OCI-LY7 (cell line): ENCODE results near the gene EGFL8. TPM values are rescaled to one million over a fixed set of nuclear protein-coding genes. Genes with fewer than 3 reads are reported as not detected.
A peak's percentile ranks its signal among the peaks of the same experiment; 100 is the strongest.

Experiments
- BruUV-seq: library from RNA; stranded (reverse); fragments of 400-500 nt; replicated peaks from 2 replicates; lab custom pipeline; 2021; lab: Mats Ljungman, UMichigan
- CTCF ChIA-PET: fragments of 300-600 bp; sonication (Branson Sonifier 250); formaldehyde crosslinking; loops from one replicate; lab custom pipeline; 2022; ENCODE audit warnings: antibody characterized with exemption; ENCODE audit not compliant: unreplicated experiment; lab: Charles Lee
- POLR2A ChIA-PET: fragments of 300-600 bp; sonication (Branson Sonifier 250); formaldehyde crosslinking; loops from one replicate; lab custom pipeline; 2022; ENCODE audit warnings: antibody characterized with exemption; lab: Charles Lee
- DNase-seq: peaks from one replicate; pipeline ENCODE4 v3.0.0-alpha.2; 2015; ENCODE audit warnings: low spot score
- H2AFZ ChIP-seq: fragments of 200-600 bp; sonication (generic), shearing (Covaris generic); 2 replicates; pipeline ENCODE4 v1.6.1; 2014; ENCODE audit warnings: mild to moderate bottlenecking, antibody characterized with exemption, low read length, moderate library complexity
- H3K27ac ChIP-seq: fragments of 200-600 bp; sonication (generic); 2 replicates; pipeline ENCODE4 v1.5.1; 2014; ENCODE audit warnings: mixed run types, low read depth, mild to moderate bottlenecking, moderate library complexity, low read length, inconsistent platforms; ENCODE audit not compliant: poor library complexity, severe bottlenecking
- H3K36me3 ChIP-seq: fragments of 200-600 bp; sonication (generic); 2 replicates; pipeline ENCODE4 v1.6.1; 2014; ENCODE audit warnings: mild to moderate bottlenecking, antibody characterized with exemption, low read length, moderate library complexity, mixed read lengths; ENCODE audit not compliant: insufficient read depth
- H3K4me1 ChIP-seq: fragments of 200-600 bp; sonication (generic); 2 replicates; pipeline ENCODE4 v1.5.1; 2014; ENCODE audit warnings: mild to moderate bottlenecking, low read length; ENCODE audit not compliant: insufficient read depth, poor library complexity, severe bottlenecking
- H3K4me2 ChIP-seq: fragments of 200-600 bp; sonication (generic); 2 replicates; pipeline ENCODE4 v1.6.1; 2014; ENCODE audit warnings: mild to moderate bottlenecking, low read length
- H3K4me3 ChIP-seq: fragments of 200-600 bp; sonication (generic); 2 replicates; pipeline ENCODE4 v1.5.1; 2014; ENCODE audit warnings: mild to moderate bottlenecking, low read depth, low read length; ENCODE audit not compliant: poor library complexity, severe bottlenecking
- H3K79me2 ChIP-seq: fragments of 200-600 bp; sonication (generic); 2 replicates; pipeline ENCODE4 v1.6.1; 2016; ENCODE audit warnings: low read depth, mild to moderate bottlenecking, low read length, moderate library complexity, mixed read lengths; ENCODE audit not compliant: insufficient read depth
- H3K9me2 ChIP-seq: fragments of 200-600 bp; sonication (generic); 2 replicates; pipeline ENCODE4 v1.6.1; 2016; ENCODE audit warnings: mild to moderate bottlenecking, low read length, mixed read lengths; ENCODE audit not compliant: insufficient read depth
- H3K9me3 ChIP-seq: fragments of 200-600 bp; sonication (generic); 2 replicates; pipeline ENCODE4 v1.6.1; 2014; ENCODE audit warnings: mild to moderate bottlenecking, mixed run types, low read length, mixed read lengths
- H4K20me1 ChIP-seq: fragments of 200-600 bp; sonication (generic); 2 replicates; pipeline ENCODE4 v1.6.1; 2014; ENCODE audit warnings: mild to moderate bottlenecking, antibody characterized with exemption, low read length, moderate library complexity, mixed read lengths; ENCODE audit not compliant: insufficient read depth
- CTCF ChIP-seq: fragments of 200-600 bp; sonication (generic); conservative IDR thresholded peaks from 2 replicates; pipeline ENCODE4 v1.5.1; 2014; ENCODE audit warnings: mild to moderate bottlenecking, antibody characterized with exemption, low read length, moderate library complexity, mixed read lengths
- EZH2phosphoT487 ChIP-seq: fragments of 200-600 bp; sonication (generic); IDR thresholded peaks from 2 replicates; pipeline ENCODE4 v1.6.1; 2018; ENCODE audit warnings: low read depth, borderline replicate concordance, mild to moderate bottlenecking, mixed run types, antibody characterized with exemption, low read length, moderate library complexity, mixed read lengths
- intact Hi-C: fragments of 100-400 bp; cut with micrococcal nuclease; formaldehyde crosslinking; loops from one replicate; pipeline ENCODE4 v1.10.0; 2022; ENCODE audit not compliant: unreplicated experiment
- total RNA-seq, 2 experiments: library from RNA; depleted of rRNA in 1 of 2; stranded (reverse); fragments of >200 nt in 1 of 2; shearing (Covaris generic) in 1 of 2; gene quantifications; 2 replicates each; pipeline ENCODE4 v1.2.3, GENCODE V29; 2014 to 2022

EGFL8 gene
- total RNA-seq, 2 experiments from 2014 or later, result 7.4 to 21.6 TPM

DNA sequence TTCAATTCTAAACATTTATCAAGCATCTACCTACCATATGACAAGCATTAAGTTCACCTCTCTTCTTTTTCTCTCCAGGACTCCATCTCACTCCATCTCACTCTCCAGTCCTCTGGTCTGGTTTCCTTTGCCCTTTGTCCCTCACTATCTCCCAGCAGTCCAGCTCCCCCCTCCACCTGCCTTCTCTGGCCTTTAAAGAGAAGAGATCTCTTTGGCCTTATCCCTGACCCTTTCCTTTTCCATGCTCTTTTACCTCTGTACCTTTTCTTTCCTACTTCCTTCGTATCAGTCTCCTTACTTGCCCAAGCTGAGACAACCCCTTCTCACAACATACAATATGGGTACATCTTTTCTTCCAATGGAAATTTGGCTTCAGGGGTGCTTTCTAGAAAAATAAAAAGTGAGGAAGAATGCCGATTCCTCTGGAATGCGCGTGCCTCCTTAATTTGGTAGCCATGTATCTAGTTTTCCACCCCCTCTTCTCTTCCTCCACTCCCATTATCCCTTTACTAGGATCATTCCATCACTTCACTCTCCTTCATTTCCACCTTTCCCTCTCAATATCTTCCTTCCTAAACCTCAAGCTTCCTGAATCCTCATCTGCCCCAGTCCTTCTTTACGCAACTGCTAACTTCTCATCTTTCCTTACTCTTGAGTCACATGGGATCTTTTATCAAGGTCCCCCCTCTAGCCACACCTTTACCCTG, 12.2 kb downstream of the EGFL8 start:
- Histone ChIP-seq H2AFZ (peak overlapping the region; percentile 68; the same call in 1 of the 2 replicates), H3K4me3 (peak overlapping the region; percentile 87), H3K36me3 (peaks cover 9% of the 10 kb centered on the region; the same call in 1 of the 2 replicates), H3K27ac (peak overlapping the region; percentile 56), H3K4me2 (peak overlapping the region; percentile 96), H3K9me3 (no peaks in the 10 kb centered on the region), H3K9me2 (no peaks in the 10 kb centered on the region), H3K79me2 (peaks cover 14% of the 10 kb centered on the region; the same call in 1 of the 2 replicates), H4K20me1 (no peaks in the 10 kb centered on the region), H3K4me1 (peaks cover 44% of the 10 kb centered on the region)
- no peak for DNase-seq
- TSS peak; percentile 84 for BruUV-seq
- ChIA-PET POLR2A (interaction anchor here (0.5 to 2.1 kb wide), 8 partner anchors 12 to 1760 kb away, joined by 3 to 11 read pairs (median 4); partner anchors contain the start of genes ATF6B, GPSM3 and PBX2), CTCF (interaction anchor here (1.3 kb wide), 1 partner anchor 16 kb away, joined by 3 read pairs; the partner anchor contains the start of gene GPSM3)
- intact Hi-C loops, result loop anchor here (2.0 kb wide), 1 partner anchor 22 kb away; the partner anchor contains the start of gene PPT2
- TF ChIP-seq CTCF (no peak), EZH2phosphoT487 (no peak)

GRCh38 chr6:32177183-32177787, 12.9 kb downstream of the EGFL8 start:
- no peak for DNase-seq
- POLR2A ChIA-PET, result interaction anchor here (1.0 to 2.1 kb wide), 4 partner anchors 13 to 49 kb away, joined by 5 to 11 read pairs (median 5); partner anchors contain the start of genes ATF6B, GPSM3 and PBX2
- TSS peak; percentile 72 for BruUV-seq
- no peaks in the 10 kb centered on the region for H4K20me1 ChIP-seq
- peak overlapping the region; percentile 96 for H3K4me2 ChIP-seq
- H2AFZ ChIP-seq, result peak overlapping the region; percentile 68
- H3K36me3 ChIP-seq, result peaks cover 13% of the 10 kb centered on the region; the same call in 1 of the 2 replicates
- intact Hi-C loops, result loop anchor here (2.0 kb wide), 1 partner anchor 22 kb away; the partner anchor contains the start of gene PPT2
- H3K4me3 ChIP-seq, result peak overlapping the region; percentile 74
- CTCF ChIA-PET, result interaction anchor here (1.3 kb wide), 1 partner anchor 16 kb away, joined by 3 read pairs; the partner anchor contains the start of gene GPSM3
- H3K4me1 ChIP-seq, result peaks cover 44% of the 10 kb centered on the region
- H3K9me3 ChIP-seq, result no peaks in the 10 kb centered on the region
- peaks cover 14% of the 10 kb centered on the region; the same call in 1 of the 2 replicates for H3K79me2 ChIP-seq
- H3K9me2 ChIP-seq, result no peaks in the 10 kb centered on the region
- TF ChIP-seq EZH2phosphoT487, result no peak
- TF ChIP-seq CTCF, result no peak
- peak overlapping the region; percentile 56 for H3K27ac ChIP-seq
